Measurements from ENCODE around the gene ACAA2. TPM values are rescaled to one million over a fixed set of nuclear protein-coding genes. Genes with fewer than 3 reads are reported as not detected.
"Not testable (repeated sequence)": the region's sequence is repeated elsewhere in the genome, so short reads cannot be mapped to it uniquely, and the experiment has no call there.

The ACAA2 gene
- total and polyA plus RNA-seq, 4 donors = 38.6 to 57.0 (median 47.8) TPM

DNA sequence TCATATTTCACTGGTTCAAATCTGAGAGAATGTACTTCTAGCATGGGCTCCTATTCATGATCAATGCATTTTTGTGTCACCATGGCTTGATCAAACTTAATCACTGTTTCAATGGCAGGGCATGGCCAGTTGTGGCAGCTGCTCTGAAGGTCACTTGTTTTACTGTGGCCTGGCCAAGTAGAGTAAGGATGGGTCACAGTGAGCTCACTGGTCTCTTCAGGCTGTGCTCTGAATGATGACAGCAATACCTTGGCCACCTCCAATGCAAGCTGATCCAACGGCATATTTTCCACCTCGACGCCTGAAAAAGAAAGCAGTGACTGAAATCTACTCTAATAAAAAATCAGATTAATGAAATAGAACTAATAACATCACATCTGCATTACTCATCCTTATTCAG is 29.7 kb downstream of the ACAA2 start:
- H3K4me3 ChIP-seq (ENCODE audit: low read depth, low read length); H3K36me3 ChIP-seq (ENCODE audit: control insufficient read depth, insufficient read depth, low read length); DNase-seq (ENCODE audit: low read depth in 4 of 6, low spot score in 6 of 6); H3K27ac ChIP-seq (ENCODE audit: low read depth, low read length); H3K4me1 ChIP-seq (ENCODE audit: control insufficient read depth, insufficient read depth, low read length); H3K9me3 ChIP-seq (ENCODE audit: control insufficient read depth, insufficient read depth, low read length); H3K27me3 ChIP-seq (ENCODE audit: control insufficient read depth, insufficient read depth, low read length): not testable (repeated sequence)
- WGBS (ENCODE audit: insufficient coverage) = no CpG with 5 or more reads among the region's 3 CpGs

DNA sequence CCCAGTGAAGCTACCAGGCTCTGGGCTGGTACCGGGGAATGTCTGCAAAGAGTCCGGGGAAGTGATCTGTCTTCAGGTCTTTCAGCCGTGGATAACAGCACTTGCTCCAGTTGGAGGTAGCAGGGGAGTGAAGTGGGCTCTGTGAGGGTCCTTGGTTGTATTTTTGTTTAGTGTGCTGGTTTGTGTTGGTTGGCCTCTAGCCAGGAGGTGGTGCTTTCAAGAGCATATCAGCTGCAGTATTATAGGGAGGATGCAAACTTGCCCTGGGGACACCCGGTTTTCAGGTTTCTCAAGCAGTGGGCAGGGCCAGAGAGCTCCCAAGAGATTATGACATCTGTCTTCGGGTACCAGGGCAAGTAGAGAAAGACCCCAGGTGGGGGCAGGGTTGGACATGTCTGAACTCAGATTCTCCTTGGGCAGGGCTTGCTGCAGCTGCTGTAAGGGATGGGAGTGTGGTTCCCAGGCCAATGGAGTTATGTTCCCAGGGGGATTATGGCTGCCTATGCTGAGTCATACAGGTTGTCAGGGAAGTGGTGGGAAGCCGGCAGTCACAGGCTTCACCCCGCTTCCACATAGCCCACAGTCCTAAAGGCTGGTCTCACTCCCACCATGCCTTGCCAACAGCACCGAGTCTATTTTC is 34.4 kb downstream of the ACAA2 start:
- Histone ChIP-seq H3K4me3 (ENCODE audit: low read depth, low read length) (no peak overlapping the region), H3K9me3 (ENCODE audit: control insufficient read depth, insufficient read depth, low read length) (no peaks in the 10 kb centered on the region), H3K36me3 (ENCODE audit: control insufficient read depth, insufficient read depth, low read length) (no peaks in the 10 kb centered on the region), H3K27me3 (ENCODE audit: control insufficient read depth, insufficient read depth, low read length) (no peaks in the 10 kb centered on the region), H3K27ac (ENCODE audit: low read depth, low read length) (no peak overlapping the region), H3K4me1 (ENCODE audit: control insufficient read depth, insufficient read depth, low read length) (no peaks in the 10 kb centered on the region)
- 82% methylated on average over 8 of the region's 8 CpGs for WGBS (ENCODE audit: insufficient coverage)
- DNase-seq (ENCODE audit: low read depth in 4 of 6, low spot score in 6 of 6) = no peak

DNA sequence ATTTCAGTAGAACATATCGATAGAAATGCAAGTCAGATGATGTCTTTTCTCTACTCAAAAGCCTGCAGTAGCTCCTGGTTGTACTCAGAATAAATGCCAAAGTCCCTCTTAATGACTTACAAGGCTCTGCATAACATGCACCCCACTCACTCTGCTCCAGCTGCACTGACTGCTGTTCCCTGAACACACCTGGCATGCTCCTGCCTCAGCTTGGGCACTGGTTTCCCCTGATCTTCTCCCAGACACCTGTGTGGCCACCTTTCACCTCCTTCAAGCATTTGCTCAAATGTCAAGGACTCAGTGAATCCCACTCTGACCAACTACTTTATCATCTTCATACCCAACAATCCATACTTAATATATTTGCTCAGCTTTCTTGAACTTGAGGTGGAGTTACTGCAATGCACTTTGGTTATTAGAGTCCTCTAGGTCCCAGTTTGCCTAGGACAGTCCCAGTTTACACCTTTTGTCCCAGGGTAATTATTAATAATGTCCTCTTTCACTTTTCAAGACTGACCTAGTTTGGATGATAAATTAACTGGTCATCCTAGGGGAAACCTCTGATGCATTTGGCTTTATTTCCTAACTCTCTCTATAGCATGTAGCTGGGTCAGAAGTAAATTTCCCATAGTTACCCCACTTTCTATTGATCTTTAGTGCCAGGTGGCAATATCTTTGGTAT is 44.1 kb downstream of the ACAA2 start:
- peaks cover 6% of the 10 kb centered on the region for H3K4me1 ChIP-seq (ENCODE audit: control insufficient read depth, insufficient read depth, low read length)
- H3K9me3 ChIP-seq (ENCODE audit: control insufficient read depth, insufficient read depth, low read length) = no peaks in the 10 kb centered on the region
- H3K27ac ChIP-seq (ENCODE audit: low read depth, low read length) = no peak overlapping the region
- 100% methylated on average over 1 of the region's 1 CpG for WGBS (ENCODE audit: insufficient coverage)
- H3K27me3 ChIP-seq (ENCODE audit: control insufficient read depth, insufficient read depth, low read length) = peaks cover 3% of the 10 kb centered on the region
- no peak overlapping the region for H3K4me3 ChIP-seq (ENCODE audit: low read depth, low read length)
- no peaks in the 10 kb centered on the region for H3K36me3 ChIP-seq (ENCODE audit: control insufficient read depth, insufficient read depth, low read length)
- no peak for DNase-seq (ENCODE audit: low read depth in 4 of 6, low spot score in 6 of 6)

DNA sequence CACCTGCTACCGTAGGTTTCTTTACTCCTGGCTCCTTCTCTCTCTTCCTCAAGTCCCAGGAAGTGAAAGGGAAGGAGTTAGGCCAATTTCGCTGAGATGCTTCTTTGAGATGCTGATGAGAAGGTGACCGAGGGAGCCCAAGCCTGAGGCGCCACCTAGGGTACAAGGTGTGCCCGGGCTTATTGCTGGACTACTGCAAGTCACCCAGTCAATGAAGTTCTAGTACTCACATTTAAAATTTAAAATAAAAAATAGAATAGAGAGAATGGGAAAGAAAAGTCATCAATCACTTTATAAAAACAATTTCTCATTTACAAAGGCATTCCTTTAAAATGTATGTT is 45.3 kb downstream of the ACAA2 start:
- H3K27me3 ChIP-seq (ENCODE audit: control insufficient read depth, insufficient read depth, low read length) = peaks cover 3% of the 10 kb centered on the region
- H3K4me1 ChIP-seq (ENCODE audit: control insufficient read depth, insufficient read depth, low read length) = peaks cover 6% of the 10 kb centered on the region
- WGBS (ENCODE audit: insufficient coverage) = 20% methylated on average over 2 of the region's 5 CpGs
- no peaks in the 10 kb centered on the region for H3K9me3 ChIP-seq (ENCODE audit: control insufficient read depth, insufficient read depth, low read length)
- DNase-seq (ENCODE audit: low read depth in 4 of 6, low spot score in 6 of 6) = peak in 5 of 6 donors; percentile 29 to 89 (median 48)
- H3K27ac ChIP-seq (ENCODE audit: low read depth, low read length) = no peak overlapping the region
- no peak overlapping the region for H3K4me3 ChIP-seq (ENCODE audit: low read depth, low read length)
- H3K36me3 ChIP-seq (ENCODE audit: control insufficient read depth, insufficient read depth, low read length) = no peaks in the 10 kb centered on the region

DNA sequence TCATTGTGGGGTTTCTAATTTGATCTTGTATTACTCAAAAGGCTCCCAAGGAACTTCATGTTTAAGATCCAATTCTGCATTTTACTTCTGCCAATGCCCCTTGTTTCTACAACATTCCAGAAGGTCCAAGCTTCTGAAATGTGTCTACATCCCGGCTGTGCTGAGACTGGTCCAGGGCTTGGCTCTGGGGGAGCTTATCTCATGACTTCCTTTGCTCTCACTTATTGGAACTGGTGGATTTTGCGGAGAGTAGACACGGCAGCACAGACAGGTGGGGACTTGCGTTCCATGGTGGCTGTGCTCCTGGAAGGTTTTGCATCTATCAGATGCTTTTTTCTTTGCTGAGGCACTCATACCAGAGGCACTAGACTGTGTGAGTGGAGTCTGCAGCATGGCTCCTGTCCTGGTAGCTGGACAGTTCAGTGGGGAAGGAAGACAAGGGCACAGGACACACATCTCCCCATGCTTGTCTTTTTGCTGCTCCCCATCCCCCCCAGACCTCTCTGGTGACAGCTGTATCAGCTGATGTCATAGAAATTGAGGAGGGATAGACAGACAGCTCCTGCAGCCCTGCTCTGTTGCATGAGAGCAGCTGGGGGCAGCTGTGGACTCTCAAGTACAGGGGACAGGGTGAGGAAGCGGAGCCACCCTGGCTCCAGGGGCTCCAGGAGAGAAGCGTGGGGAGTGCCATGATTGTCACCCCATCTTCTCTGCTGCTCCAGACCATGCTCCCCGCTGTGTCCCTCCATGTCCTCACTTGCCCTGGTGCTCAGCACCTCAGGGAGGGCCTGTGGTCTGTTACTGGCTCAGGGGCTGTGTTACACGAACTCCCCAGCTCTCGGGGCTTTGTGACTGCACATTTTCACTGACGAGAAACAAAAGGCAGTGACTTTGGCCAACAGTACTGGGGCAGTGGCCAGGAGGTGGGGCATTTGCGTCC is 46.0 kb downstream of the ACAA2 start:
- WGBS (ENCODE audit: insufficient coverage) = 75% methylated on average over 10 of the region's 11 CpGs
- Histone ChIP-seq H3K36me3 (ENCODE audit: control insufficient read depth, insufficient read depth, low read length) (no peaks in the 10 kb centered on the region), H3K4me1 (ENCODE audit: control insufficient read depth, insufficient read depth, low read length) (peaks cover 6% of the 10 kb centered on the region), H3K27me3 (ENCODE audit: control insufficient read depth, insufficient read depth, low read length) (peaks cover 3% of the 10 kb centered on the region), H3K27ac (ENCODE audit: low read depth, low read length) (no peak overlapping the region), H3K4me3 (ENCODE audit: low read depth, low read length) (no peak overlapping the region), H3K9me3 (ENCODE audit: control insufficient read depth, insufficient read depth, low read length) (no peaks in the 10 kb centered on the region)
- no peak for DNase-seq (ENCODE audit: low read depth in 4 of 6, low spot score in 6 of 6)

DNA sequence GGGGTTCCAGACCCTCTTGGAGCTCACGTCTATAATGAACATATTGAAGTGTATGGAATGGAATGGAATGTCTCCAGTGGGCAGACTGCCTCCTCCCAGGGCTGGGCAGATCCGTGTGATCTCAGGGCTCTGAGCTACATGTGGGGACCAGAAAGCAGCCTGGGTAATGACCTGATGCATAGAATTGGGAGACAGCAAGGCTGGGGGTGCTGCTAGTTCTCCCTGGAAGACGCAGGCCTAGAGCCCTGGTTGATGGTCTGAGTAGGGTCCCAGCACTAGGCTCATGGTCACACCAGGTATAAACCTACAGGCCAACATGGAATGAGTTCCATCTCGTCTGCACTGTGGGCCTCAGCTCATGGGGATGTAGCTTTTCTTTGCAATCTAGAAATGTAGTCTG is 46.7 kb downstream of the ACAA2 start:
- DNase-seq (ENCODE audit: low read depth in 4 of 6, low spot score in 6 of 6) = no peak
- WGBS (ENCODE audit: insufficient coverage) = 89% methylated on average over 4 of the region's 4 CpGs
- H3K4me3 ChIP-seq (ENCODE audit: low read depth, low read length) = no peak overlapping the region
- H3K9me3 ChIP-seq (ENCODE audit: control insufficient read depth, insufficient read depth, low read length) = no peaks in the 10 kb centered on the region
- H3K27me3 ChIP-seq (ENCODE audit: control insufficient read depth, insufficient read depth, low read length) = peaks cover 3% of the 10 kb centered on the region
- H3K4me1 ChIP-seq (ENCODE audit: control insufficient read depth, insufficient read depth, low read length) = peaks cover 6% of the 10 kb centered on the region
- no peaks in the 10 kb centered on the region for H3K36me3 ChIP-seq (ENCODE audit: control insufficient read depth, insufficient read depth, low read length)
- no peak overlapping the region for H3K27ac ChIP-seq (ENCODE audit: low read depth, low read length)

DNA sequence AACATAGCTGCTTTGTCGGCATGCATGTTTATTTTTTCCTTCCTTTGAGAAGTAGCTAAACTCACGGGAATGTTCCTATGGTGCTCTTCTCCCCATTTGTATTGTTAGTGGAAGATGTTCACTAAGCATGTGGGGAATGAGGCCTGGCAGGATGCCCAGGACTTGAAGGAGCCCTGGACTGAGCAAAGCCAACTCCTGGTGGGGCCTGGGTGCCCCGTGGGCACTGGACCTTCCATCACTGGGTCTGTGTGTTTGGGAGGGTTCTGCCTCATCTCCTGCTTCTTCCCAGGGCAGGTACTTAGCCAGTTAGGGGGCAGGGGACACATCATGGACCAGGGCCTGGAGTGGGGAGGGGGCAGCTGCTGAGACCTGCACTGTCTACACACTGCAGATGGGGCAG is 49.3 kb downstream of the ACAA2 start:
- DNase-seq (ENCODE audit: low read depth in 4 of 6, low spot score in 6 of 6) = peak in 1 of 6 donors; percentile 32
- no peaks in the 10 kb centered on the region for H3K9me3 ChIP-seq (ENCODE audit: control insufficient read depth, insufficient read depth, low read length)
- no peak overlapping the region for H3K27ac ChIP-seq (ENCODE audit: low read depth, low read length)
- 19% methylated on average over 2 of the region's 3 CpGs for WGBS (ENCODE audit: insufficient coverage)
- H3K27me3 ChIP-seq (ENCODE audit: control insufficient read depth, insufficient read depth, low read length) = no peaks in the 10 kb centered on the region
- H3K36me3 ChIP-seq (ENCODE audit: control insufficient read depth, insufficient read depth, low read length) = no peaks in the 10 kb centered on the region
- H3K4me3 ChIP-seq (ENCODE audit: low read depth, low read length) = no peak overlapping the region
- peaks cover 6% of the 10 kb centered on the region for H3K4me1 ChIP-seq (ENCODE audit: control insufficient read depth, insufficient read depth, low read length)

DNA sequence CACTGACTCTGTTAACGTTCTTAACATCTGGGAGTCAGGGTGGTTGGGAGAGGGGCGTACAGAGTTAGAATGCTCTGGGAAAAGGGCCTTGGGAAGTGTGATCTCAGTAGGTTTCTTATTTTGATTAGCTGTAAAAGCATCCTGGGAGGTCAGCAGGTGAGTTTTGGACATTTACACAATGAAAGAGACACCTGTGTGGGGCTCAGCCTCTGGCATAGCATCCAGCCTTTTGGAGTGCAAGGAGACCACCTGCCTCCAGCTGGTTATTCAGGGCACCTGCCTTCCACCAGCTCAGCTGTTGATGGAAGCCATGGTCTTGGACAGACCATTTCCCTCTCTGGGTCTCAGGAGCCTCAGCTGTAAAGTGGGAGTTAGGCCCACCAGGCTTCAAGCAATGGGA is 49.7 kb downstream of the ACAA2 start:
- Histone ChIP-seq H3K4me1 (ENCODE audit: control insufficient read depth, insufficient read depth, low read length) (peaks cover 6% of the 10 kb centered on the region), H3K27me3 (ENCODE audit: control insufficient read depth, insufficient read depth, low read length) (no peaks in the 10 kb centered on the region), H3K36me3 (ENCODE audit: control insufficient read depth, insufficient read depth, low read length) (no peaks in the 10 kb centered on the region), H3K9me3 (ENCODE audit: control insufficient read depth, insufficient read depth, low read length) (no peaks in the 10 kb centered on the region), H3K27ac (ENCODE audit: low read depth, low read length) (no peak overlapping the region), H3K4me3 (ENCODE audit: low read depth, low read length) (no peak overlapping the region)
- 71% methylated on average over 2 of the region's 2 CpGs for WGBS (ENCODE audit: insufficient coverage)
- no peak for DNase-seq (ENCODE audit: low read depth in 4 of 6, low spot score in 6 of 6)

DNA sequence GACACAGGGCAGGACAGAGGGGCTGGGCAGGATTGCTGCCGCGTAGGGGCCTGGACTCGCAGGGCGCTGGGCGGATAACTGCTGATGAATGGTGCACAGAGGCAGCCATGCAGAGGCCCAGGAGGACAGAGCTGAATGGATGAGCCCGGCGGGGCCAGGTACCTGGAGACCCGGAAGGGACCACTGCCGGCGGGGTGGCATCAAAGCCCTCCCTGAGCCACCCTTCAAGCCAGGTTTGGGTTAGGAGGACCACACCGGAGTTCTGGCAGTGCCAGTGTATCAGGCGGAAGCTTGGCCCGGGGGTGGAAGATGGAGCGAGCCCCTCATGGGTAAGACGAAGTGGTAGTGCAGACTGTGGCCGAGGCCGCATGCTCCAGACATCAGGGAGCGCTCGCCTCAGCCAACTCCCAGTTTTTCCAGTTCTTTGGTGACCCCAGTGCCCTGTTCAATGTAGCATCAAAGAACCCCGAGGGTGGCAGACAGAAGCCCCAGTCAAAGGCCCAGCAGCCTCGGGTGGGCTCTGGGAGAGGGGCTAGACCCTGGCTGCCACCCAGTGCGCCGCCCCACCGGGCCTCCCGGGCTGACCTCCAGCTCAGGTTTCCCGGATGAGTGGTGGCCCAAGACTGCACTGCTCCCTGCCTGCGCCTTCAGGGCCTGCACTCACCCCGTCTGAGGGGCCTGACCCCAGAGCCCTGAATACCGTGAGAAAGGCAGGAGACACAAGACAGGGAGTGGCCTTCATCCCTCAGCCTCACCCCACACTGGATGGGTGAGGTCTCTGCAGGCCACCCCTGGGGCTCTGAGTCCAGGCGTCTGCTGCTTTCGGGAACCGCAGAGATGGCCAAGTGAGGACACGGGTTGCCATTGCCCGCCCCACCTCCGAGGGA is 50.9 kb downstream of the ACAA2 start:
- Histone ChIP-seq H3K36me3 (ENCODE audit: control insufficient read depth, insufficient read depth, low read length) (no peaks in the 10 kb centered on the region), H3K27me3 (ENCODE audit: control insufficient read depth, insufficient read depth, low read length) (no peaks in the 10 kb centered on the region), H3K9me3 (ENCODE audit: control insufficient read depth, insufficient read depth, low read length) (no peaks in the 10 kb centered on the region), H3K4me1 (ENCODE audit: control insufficient read depth, insufficient read depth, low read length) (peaks cover under 1% of the 10 kb centered on the region), H3K4me3 (ENCODE audit: low read depth, low read length) (no peak overlapping the region), H3K27ac (ENCODE audit: low read depth, low read length) (no peak overlapping the region)
- 87% methylated on average over 35 of the region's 35 CpGs for whole genome bisulfite sequencing (ENCODE audit: insufficient coverage)
- no peak for DNase-seq (ENCODE audit: low read depth in 4 of 6, low spot score in 6 of 6)
